ENCODE data around the gene SLC17A6. TPM values are rescaled to one million over a fixed set of nuclear protein-coding genes. Genes with fewer than 3 reads are reported as not detected.
A peak's percentile ranks its signal among the peaks of the same experiment; 100 is the strongest.

The SLC17A6 gene
- total RNA-seq, result not detected in 2 replicates
- not detected in 2 replicates for polyA plus RNA-seq

DNA sequence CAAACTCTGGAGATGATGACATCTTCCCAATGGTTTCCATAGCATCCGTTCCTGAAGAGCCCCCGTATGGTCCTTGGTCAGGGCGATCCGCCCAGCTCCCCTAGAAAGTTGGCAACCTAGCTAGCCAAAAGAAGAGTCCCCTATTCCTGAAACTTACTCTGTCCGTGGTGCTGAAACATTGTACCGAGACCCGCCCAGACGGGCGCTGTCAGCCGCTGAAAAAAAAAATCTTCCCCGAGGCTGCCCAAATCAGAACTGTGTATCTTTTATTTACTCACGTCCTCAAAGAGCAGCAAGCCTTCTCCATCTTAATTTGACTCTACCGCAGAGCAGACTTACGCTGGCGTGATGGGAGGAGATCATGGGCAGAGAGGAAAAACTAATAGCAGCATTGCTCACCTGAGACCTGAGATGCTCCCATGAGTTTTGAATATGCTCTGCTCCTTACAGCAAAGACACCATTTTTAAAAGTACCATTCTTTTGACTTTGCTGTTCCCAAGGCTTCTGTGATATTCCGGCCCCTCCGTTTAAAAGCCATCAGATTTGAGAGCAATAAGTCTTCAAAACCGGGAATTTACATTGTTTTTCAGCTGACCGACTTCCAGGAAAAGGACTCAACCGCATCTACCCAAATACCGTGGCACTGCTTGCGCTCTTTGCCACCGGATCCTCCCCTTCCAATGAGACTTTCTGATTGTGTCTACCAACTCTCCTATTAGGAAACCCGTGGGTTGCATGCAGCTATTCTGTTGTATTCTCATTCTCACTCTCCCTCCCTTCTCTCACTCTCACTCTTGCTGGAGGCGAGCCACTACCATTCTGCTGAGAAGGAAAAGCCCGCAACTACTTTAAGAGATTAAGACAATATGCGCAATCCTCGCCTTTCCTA is at the start of gene SLC17A6:
TSS of gene SLC17A6 (plus strand) at position 786 of the 890 bp plus-strand sequence. CDS start 153 bp downstream, outside the sequence.
- H3K4me2 ChIP-seq, result no peak within 1 kb of the TSS
- no peak within 1 kb of the TSS for H2AFZ ChIP-seq
- H3K9me3 ChIP-seq (ENCODE audit: low read depth), result no peaks in the 10 kb centered on the region
- DNase-seq (ENCODE audit: low spot score), result peak; percentile 80
- H3K27ac ChIP-seq, result no peak within 1 kb of the TSS
- peaks cover 59% of the 10 kb centered on the region for H3K27me3 ChIP-seq
- no peaks in the 10 kb centered on the region for H3K9me2 ChIP-seq (replicated peaks; ENCODE audit: insufficient read depth)
- no peaks in the 10 kb centered on the region for H3K79me2 ChIP-seq
- TF ChIP-seq EZH2 (IDR thresholded peaks at IDR 0.05; ENCODE audit: borderline replicate concordance) (no peak), EZH2phosphoT487 (IDR thresholded peaks at IDR 0.05; ENCODE audit: low read depth, severe bottlenecking, unreplicated experiment) (peak; percentile 20)
- TF ChIP-seq, protein P1, sequence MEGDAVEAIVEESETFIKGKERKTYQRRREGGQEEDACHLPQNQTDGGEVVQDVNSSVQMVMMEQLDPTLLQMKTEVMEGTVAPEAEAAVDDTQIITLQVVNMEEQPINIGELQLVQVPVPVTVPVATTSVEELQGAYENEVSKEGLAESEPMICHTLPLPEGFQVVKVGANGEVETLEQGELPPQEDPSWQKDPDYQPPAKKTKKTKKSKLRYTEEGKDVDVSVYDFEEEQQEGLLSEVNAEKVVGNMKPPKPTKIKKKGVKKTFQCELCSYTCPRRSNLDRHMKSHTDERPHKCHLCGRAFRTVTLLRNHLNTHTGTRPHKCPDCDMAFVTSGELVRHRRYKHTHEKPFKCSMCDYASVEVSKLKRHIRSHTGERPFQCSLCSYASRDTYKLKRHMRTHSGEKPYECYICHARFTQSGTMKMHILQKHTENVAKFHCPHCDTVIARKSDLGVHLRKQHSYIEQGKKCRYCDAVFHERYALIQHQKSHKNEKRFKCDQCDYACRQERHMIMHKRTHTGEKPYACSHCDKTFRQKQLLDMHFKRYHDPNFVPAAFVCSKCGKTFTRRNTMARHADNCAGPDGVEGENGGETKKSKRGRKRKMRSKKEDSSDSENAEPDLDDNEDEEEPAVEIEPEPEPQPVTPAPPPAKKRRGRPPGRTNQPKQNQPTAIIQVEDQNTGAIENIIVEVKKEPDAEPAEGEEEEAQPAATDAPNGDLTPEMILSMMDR (IDR thresholded peaks at IDR 0.05; ENCODE audit: poor library complexity), result no peak
- no peaks in the 10 kb centered on the region for H3K36me3 ChIP-seq (replicated peaks; ENCODE audit: insufficient read depth, low read depth)
- H3K4me3 ChIP-seq, result no peak within 1 kb of the TSS
- H4K20me1 ChIP-seq (ENCODE audit: insufficient read depth, poor library complexity, severe bottlenecking), result no peaks in the 10 kb centered on the region
- H3K4me1 ChIP-seq (ENCODE audit: insufficient read depth), result no peaks in the 10 kb centered on the region
- WGBS (ENCODE audit: low lambda C conversion rate, missing lambda C conversion rate), result 4% methylated on average over 28 of the region's 28 CpGs

- H3K27ac ChIP-seq, result no peak overlapping the region
- no peaks in the 10 kb centered on the region for H3K36me3 ChIP-seq (replicated peaks; ENCODE audit: insufficient read depth, low read depth)
- H3K4me1 ChIP-seq (ENCODE audit: insufficient read depth), result no peaks in the 10 kb centered on the region
- no peak overlapping the region for H3K4me2 ChIP-seq
- no peak for DNase-seq (ENCODE audit: low spot score)
- TF ChIP-seq EZH2phosphoT487 (IDR thresholded peaks at IDR 0.05; ENCODE audit: low read depth, severe bottlenecking, unreplicated experiment), result no peak
- no peak for TF ChIP-seq EZH2 (IDR thresholded peaks at IDR 0.05; ENCODE audit: borderline replicate concordance)
- TF ChIP-seq, protein P1 (IDR thresholded peaks at IDR 0.05; ENCODE audit: poor library complexity), result no peak
- no peaks in the 10 kb centered on the region for H3K9me3 ChIP-seq (ENCODE audit: low read depth)
- no peaks in the 10 kb centered on the region for H3K9me2 ChIP-seq (replicated peaks; ENCODE audit: insufficient read depth)
- H3K79me2 ChIP-seq, result no peaks in the 10 kb centered on the region
- H3K4me3 ChIP-seq, result no peak overlapping the region
- H4K20me1 ChIP-seq (ENCODE audit: insufficient read depth, poor library complexity, severe bottlenecking), result no peaks in the 10 kb centered on the region
- no peak overlapping the region for H2AFZ ChIP-seq
- peaks cover 8% of the 10 kb centered on the region for H3K27me3 ChIP-seq
Observed at GRCh38 chr11:22302368-22302767, 35.8 kb upstream of the SLC17A6 start.

DNA sequence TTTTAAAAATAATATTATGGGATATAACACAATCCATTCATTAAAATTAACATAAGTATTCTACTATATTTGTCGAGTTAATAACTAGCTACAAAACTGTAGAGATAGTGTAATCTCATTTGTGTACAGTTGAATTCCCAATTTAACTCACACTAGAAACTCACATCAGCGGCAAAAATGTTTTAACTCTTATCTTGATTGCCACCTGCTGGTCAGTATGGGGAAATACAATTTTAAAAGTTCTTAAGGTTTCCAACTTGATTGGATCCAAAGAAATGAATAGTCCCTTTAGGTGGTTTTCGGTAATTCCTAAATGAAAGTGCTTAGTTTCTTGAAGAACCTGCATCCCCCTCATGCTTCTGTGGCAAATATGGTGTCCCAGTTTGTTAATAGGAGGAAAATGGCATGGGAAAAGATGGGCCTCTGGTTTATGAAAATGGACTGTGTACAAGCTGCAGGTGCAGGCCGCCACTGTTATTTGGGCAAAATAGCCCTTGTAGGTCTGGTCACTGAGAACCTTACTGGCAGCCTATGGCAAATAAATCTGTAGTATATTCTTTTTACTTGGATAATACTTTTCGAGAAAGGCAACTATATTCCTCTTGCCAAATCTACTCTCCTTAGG is 33.7 kb upstream of the SLC17A6 start:
- no peaks in the 10 kb centered on the region for H3K4me1 ChIP-seq (ENCODE audit: insufficient read depth)
- TF ChIP-seq EZH2 (IDR thresholded peaks at IDR 0.05; ENCODE audit: borderline replicate concordance), result no peak
- TF ChIP-seq EZH2phosphoT487 (IDR thresholded peaks at IDR 0.05; ENCODE audit: low read depth, severe bottlenecking, unreplicated experiment), result no peak
- TF ChIP-seq, protein P1 (IDR thresholded peaks at IDR 0.05; ENCODE audit: poor library complexity), result peak; percentile 66
- H4K20me1 ChIP-seq (ENCODE audit: insufficient read depth, poor library complexity, severe bottlenecking), result no peaks in the 10 kb centered on the region
- H3K27me3 ChIP-seq, result peaks cover 8% of the 10 kb centered on the region
- H3K9me3 ChIP-seq (ENCODE audit: low read depth), result no peaks in the 10 kb centered on the region
- DNase-seq (ENCODE audit: low spot score), result peak; percentile 48
- no peaks in the 10 kb centered on the region for H3K79me2 ChIP-seq
- H2AFZ ChIP-seq, result no peak overlapping the region
- no peak overlapping the region for H3K27ac ChIP-seq
- 46% methylated on average over 5 of the region's 5 CpGs for WGBS (ENCODE audit: low lambda C conversion rate, missing lambda C conversion rate)
- H3K4me3 ChIP-seq, result no peak overlapping the region
- H3K9me2 ChIP-seq (replicated peaks; ENCODE audit: insufficient read depth), result no peaks in the 10 kb centered on the region
- H3K4me2 ChIP-seq, result no peak overlapping the region
- H3K36me3 ChIP-seq (replicated peaks; ENCODE audit: insufficient read depth, low read depth), result no peaks in the 10 kb centered on the region

Measured in hepatocyte (in vitro differentiated cells).